ENCODE measurements around the gene KCNMA1. TPM values are rescaled to one million over a fixed set of nuclear protein-coding genes. Genes with fewer than 3 reads are reported as not detected.

Gene KCNMA1
- polyA plus RNA-seq, 1 donor from 2014 or later, result 60.8 TPM

GRCh38 chr10:77321838-77322237 lies 315.8 kb downstream of the KCNMA1 start:
- H3F3A ChIP-seq (ENCODE audit: insufficient read depth, low read length, poor library complexity, severe bottlenecking), result no peaks in the 10 kb centered on the region
- no peak overlapping the region for H3K4me2 ChIP-seq (ENCODE audit: low read length)
- no peaks in the 10 kb centered on the region for H3K9me3 ChIP-seq (ENCODE audit: low read length)

GRCh38 chr10:77320971-77321471 lies 316.6 kb downstream of the KCNMA1 start:
- TF ChIP-seq REST (IDR thresholded peaks at IDR 0.05; ENCODE audit: borderline replicate concordance) (no peak), POLR2AphosphoS5 (IDR thresholded peaks at IDR 0.05) (no peak), SMC3 (conservative IDR thresholded peaks at IDR 0.05; ENCODE audit: poor library complexity) (no peak), EZH2 (IDR thresholded peaks at IDR 0.05; ENCODE audit: borderline replicate concordance, insufficient read depth, low read length, poor library complexity, severe bottlenecking) (no peak)
- Histone ChIP-seq H3F3A (ENCODE audit: insufficient read depth, low read length, poor library complexity, severe bottlenecking) (no peaks in the 10 kb centered on the region), H2AFZ (ENCODE audit: low read depth, low read length) (no peak overlapping the region), H3K36me3 (ENCODE audit: insufficient read depth, low read length) (no peaks in the 10 kb centered on the region), H3K4me2 (ENCODE audit: low read length) (no peak overlapping the region), H3K79me2 (replicated peaks; ENCODE audit: insufficient read depth, low read length) (no peaks in the 10 kb centered on the region), H3K9ac (ENCODE audit: low read length) (no peak overlapping the region), H3K9me2 (ENCODE audit: insufficient read depth, low read length) (no peaks in the 10 kb centered on the region), H3K27ac (ENCODE audit: low read length) (no peak overlapping the region), H3K27me3 (ENCODE audit: insufficient read depth, low read depth, low read length) (no peaks in the 10 kb centered on the region), H3K4me3 (ENCODE audit: low read length) (no peak overlapping the region), H3K9me3 (ENCODE audit: low read length) (no peaks in the 10 kb centered on the region), H4K20me1 (ENCODE audit: insufficient read depth) (no peaks in the 10 kb centered on the region)

More at GRCh38 chr10:77321838-77322237, 315.8 kb downstream of the KCNMA1 start:
- Histone ChIP-seq H3K27ac (ENCODE audit: low read length) (no peak overlapping the region), H2AFZ (ENCODE audit: low read depth, low read length) (no peak overlapping the region), H3K9ac (ENCODE audit: low read length) (no peak overlapping the region), H3K4me3 (ENCODE audit: low read length) (no peak overlapping the region), H3K27me3 (ENCODE audit: insufficient read depth, low read depth, low read length) (no peaks in the 10 kb centered on the region), H4K20me1 (ENCODE audit: insufficient read depth) (no peaks in the 10 kb centered on the region), H3K36me3 (ENCODE audit: insufficient read depth, low read length) (no peaks in the 10 kb centered on the region), H3K79me2 (replicated peaks; ENCODE audit: insufficient read depth, low read length) (no peaks in the 10 kb centered on the region), H3K9me2 (ENCODE audit: insufficient read depth, low read length) (no peaks in the 10 kb centered on the region)
- TF ChIP-seq SMC3 (conservative IDR thresholded peaks at IDR 0.05; ENCODE audit: poor library complexity) (no peak), CTCF (IDR thresholded peaks at IDR 0.05; ENCODE audit: poor library complexity, severe bottlenecking) (no peak), MXI1 (conservative IDR thresholded peaks at IDR 0.05; ENCODE audit: poor library complexity, severe bottlenecking) (no peak), TAF1 (IDR thresholded peaks at IDR 0.05; ENCODE audit: low read depth) (no peak), RAD21 (conservative IDR thresholded peaks at IDR 0.05) (no peak), EZH2 (IDR thresholded peaks at IDR 0.05; ENCODE audit: borderline replicate concordance, insufficient read depth, low read length, poor library complexity, severe bottlenecking) (no peak), POLR2AphosphoS5 (IDR thresholded peaks at IDR 0.05) (no peak), REST (IDR thresholded peaks at IDR 0.05; ENCODE audit: borderline replicate concordance) (no peak), EP300 (conservative IDR thresholded peaks at IDR 0.05; ENCODE audit: poor library complexity, severe bottlenecking) (no peak)

All from neural cell (in vitro differentiated cells).